GM21367 (cell line): ENCODE results near the gene CAPN5.

Experiments used
- ATAC-seq: cut with Tn5 transposase; IDR thresholded peaks from one replicate; pipeline ENCODE4 v1.9.1; 2021; ENCODE audit not compliant: unreplicated experiment

CAPN5 gene

DNA sequence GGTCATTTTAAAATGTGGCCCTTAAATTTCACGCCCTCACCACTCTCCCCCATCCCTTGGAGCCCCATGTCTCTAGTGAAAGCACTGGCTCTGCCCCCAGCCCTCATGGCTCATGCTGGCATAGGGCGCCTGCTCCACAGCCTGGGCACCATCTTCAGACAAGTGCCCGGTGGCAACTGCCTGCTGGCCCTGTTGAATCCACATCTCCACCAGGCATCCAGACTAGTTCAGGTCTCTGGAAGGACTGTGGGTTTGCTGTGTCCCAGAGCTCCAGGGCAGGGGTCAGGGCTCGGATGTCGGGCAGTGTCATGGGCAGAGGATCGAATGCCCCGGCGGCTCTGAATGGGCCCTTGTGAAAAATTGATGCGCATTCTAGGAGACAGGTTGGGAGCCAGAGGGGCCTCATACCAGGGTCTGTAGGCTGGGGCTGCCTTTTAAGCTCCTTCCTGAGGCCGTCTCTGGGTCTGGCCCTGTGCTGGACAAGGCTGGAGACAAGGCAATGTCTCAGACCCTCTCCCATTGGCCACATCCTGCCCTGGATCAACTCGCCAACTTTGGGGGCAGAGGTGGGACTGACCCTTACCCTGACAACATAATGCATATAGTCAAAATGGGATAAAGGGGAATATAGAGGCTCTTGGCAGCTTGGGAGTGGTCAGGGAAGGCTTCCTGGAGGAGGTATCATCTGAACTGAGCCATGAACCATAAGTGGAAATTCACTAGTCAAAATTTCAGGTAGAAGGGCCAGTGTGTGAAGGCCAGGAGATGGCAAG, 62.5 kb downstream of the CAPN5 start:
- no peak for ATAC-seq

- no peak for ATAC-seq
Measured at GRCh38 chr11:77129842-77130756, 63.3 kb downstream of the CAPN5 start.

GRCh38 chr11:77130763-77131513, 64.2 kb downstream of the CAPN5 start:
- no peak for ATAC-seq

DNA sequence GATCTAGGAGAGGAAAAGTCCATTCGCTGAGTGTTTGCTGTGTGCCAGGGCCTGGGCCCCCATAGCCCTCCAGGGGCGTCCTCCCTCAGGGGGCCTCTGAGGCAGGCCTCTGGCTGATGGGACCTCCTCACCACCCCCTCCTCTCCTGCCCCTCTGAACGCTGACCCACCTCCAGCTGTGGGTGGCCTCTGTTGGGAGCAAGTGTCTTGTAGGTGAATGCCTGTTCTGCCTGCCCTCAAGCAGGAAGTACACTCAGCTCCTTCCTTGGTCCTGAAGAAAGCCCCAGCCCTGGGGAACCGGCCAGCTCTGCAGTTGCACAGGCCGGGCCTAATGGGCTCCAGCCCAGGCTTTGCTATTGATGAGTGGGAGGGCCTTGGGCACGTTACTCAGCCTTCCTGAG, 64.8 kb downstream of the CAPN5 start:
- ATAC-seq = no peak

DNA sequence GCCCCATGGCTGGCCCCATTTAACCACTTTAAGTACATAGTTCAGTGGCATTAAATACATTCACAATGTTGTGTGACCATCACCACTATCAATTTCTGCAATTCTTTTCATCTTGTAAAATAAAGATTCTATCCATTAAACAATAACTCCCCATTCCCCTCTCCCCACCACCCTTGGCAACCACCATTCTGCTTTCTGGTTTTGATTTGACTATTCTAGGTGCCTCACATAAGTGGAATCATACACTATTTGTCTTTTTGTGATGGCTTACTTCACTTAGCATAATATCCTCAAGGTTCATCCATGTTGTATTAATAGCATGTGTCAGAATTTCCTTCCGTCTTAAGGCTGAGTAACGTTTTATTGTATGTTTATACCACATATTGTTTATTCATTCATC, 68.3 kb downstream of the CAPN5 start:
- ATAC-seq = no peak

- no peak for ATAC-seq
Measured at GRCh38 chr11:77136074-77136473, 69.3 kb downstream of the CAPN5 start.

DNA sequence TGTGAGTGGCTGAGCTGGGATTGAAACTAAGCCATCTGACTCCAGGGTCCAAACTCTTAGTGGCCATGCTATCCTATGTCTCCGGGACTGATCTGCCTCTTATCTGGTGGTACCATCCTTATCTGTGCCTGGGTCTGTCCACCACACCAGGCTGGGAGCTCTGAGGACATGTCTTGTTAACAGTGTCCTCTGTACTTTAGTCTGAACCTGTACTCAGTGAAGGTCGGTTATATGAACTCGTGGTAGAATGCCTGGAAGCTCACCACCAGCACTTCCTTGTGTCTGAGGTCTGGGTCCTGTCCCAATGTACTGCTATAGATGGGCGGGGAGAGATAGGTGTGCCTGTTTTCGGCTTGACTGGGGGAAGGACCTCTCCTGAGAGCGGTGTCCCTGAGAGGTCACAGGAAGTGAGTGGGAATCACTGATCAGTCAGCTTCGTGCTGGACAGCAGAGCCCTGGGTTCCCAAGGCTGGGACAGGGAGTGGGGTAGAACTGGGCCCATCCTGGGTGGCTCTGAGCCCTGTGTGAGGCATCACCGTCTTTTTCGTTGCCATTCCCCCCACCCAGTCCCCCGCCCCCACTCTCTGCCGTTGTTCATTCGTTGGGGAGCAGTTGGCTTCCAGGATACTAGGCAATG, 70.1 kb downstream of the CAPN5 start:
- ATAC-seq = no peak

DNA sequence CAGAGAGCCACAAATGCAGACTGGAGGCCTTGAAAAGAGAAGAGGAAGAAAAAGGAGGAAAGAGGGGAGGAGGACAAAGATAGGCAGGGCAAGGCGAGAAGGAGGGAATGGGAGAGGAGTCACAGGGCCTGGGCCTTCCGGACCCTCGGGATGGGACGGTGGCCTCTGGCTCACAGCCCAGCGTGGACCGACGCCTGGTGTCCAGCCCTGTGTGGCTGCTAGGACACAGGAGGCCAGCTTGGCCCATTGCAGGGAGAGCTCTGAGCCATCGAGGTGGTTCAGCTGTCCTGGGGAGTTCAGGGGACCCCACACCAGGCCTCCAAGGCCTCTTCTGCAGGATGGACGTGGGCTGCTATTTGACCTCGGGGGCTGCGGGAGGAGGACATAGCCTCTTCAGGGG, 70.7 kb downstream of the CAPN5 start:
- no peak for ATAC-seq

GRCh38 chr11:77138106-77138649, 71.4 kb downstream of the CAPN5 start:
- no peak for ATAC-seq

DNA sequence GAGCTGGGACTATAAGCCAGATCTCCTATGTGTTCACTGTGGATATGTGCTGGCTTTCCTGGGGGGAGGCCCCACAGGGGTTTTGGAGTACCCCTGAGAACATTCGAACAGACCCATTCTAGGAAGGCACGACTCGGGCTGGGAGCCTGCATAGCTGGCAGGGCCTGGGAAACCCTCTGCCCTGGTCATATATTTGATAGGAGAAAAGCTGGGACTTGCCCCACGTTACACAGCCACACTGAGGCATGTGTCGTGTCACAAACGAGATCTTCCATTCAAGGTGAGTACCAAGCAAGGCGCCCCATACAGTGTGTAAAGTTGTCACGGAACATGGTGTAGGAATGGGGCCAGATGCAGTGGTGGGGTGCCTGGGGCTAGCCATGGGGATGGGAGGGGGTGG, 72.4 kb downstream of the CAPN5 start:
- no peak for ATAC-seq

DNA sequence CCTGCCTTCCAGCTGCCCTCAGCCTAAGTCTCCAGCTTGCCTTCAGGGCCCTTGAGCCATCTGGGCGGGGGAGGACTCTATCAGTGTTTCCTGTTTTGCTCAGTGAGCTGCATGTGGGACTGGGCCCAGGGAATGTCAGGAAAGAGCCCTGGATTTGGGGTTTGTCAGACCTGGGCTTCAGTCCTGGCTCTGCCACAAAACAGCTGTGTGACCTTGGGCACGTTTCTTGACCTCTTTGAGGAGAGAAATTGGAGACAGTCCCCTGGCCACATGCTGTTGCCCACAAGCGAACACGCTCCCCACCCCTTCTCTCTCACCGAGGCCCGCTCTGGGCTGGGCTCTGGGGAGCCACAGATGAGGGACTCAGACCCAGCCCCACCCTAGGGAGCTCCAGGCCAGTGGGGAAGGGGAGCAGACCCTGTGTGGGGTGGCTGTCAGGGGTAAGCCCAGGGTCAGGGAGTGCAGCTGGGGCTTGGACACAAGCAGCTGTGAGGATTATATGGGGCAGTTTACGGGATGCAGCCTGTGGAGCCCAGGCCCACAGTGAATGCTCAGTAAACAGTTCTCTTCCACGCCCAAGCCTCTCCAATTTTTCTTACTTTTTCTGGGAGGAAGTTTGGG, 73.6 kb downstream of the CAPN5 start:
- no peak for ATAC-seq

- ATAC-seq = no peak
Measured at GRCh38 chr11:77141034-77141433, 74.3 kb downstream of the CAPN5 start.

DNA sequence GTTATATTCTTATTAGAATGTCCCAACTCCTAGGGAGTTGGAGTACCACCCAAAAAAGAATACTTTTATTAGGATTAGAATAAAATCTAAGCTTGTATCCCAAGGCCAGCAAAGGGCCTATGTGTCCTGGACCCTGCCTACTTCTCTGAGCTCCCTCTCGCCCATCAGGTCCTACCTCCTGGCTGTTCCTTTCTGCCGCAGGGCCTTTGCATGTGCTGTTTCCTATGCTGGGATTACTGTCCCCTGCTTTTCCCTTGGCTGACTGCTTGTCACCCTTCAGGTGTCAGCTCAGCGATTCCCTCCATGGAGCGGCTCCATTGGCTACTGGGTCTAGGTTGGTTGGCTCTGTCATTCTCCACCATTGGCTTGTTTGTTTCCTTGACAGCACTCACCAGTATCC, 74.7 kb downstream of the CAPN5 start:
- ATAC-seq = no peak

DNA sequence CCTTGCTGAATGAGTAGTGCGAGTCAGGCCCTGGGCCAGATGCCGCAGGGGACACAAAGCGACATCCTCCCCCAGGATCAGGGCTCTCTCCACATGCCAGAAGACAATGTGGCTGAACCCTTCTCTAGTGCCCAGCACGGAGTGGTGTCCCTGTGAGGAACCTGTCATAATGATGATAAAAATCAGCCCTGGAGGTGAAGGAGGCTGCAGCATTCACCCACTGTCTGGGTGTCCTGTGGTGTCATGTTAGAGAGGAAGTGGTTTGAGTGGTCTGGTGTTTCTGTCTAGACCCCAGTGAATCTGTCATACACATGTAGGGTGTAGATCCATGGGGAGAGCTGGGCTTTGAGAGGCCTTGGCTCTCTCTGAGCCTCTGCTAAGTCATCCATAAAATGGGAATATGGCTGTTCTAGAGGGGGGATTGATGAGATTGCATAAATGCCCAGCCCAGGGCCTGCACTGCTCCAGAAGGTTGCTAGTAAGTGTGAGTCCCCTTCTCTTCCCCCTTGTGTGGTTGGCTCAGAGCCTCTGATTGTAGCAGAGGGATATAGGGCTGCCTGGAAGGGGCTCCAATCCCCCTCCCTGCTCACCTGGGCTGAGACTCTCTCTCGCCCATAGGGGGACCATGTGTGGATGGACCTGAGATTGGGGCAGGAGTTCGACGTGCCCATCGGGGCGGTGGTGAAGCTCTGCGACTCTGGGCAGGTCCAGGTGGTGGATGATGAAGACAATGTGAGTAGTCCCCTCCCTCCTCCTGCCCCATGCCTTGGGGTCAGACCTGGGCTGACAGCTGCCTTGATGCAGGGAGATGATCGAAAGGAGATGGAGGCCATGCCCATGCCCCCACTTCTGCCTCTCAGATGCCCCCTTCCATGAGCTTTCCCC, 75.6 kb downstream of the CAPN5 start:
- no peak for ATAC-seq

GRCh38 chr11:77143405-77144020, 76.7 kb downstream of the CAPN5 start:
- no peak for ATAC-seq

- no peak for ATAC-seq
Measured at GRCh38 chr11:77144196-77144856, 77.6 kb downstream of the CAPN5 start.

DNA sequence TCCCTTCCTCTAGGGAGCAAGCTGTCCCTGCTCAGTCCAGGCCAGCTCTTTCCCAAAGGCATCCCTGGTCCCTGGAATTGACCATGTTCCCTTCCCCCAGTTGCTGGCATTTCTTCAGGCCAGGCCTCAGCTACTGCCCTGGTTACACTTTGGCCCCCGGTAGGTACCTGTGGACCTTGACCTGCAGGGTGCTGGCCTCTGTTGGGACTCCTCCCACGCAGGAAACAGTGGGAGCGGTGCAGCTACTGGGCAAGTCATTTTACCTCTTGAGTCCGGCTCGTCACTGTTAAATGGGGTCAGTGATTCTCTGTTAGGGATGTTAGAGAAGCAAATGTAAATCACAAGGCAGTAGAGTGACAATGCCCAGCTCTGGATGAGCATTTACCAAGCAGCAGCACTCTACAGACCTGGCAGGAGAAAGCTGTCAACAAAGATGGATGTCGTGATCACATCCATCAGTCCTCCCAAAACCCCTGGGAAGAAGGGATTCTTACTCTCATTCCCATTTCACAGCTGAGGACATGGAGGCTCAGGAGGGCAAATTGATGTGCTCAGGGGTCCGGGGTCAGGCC, 78.2 kb downstream of the CAPN5 start:
- ATAC-seq = no peak
